Neuronal stem cell (in vitro differentiated cells): ENCODE measurements around the gene DENND2A. TPM values are rescaled to one million over a fixed set of nuclear protein-coding genes. Genes with fewer than 3 reads are reported as not detected.
A peak's percentile ranks its signal among the peaks of the same experiment; 100 is the strongest.

Experiments
- DNase-seq: peaks from one replicate; pipeline ENCODE4 v3.0.0-alpha.2; 2013; ENCODE audit warnings: low spot score
- H2AFZ ChIP-seq: one replicate; pipeline ENCODE4 v1.6.1; 2013; ENCODE audit warnings: mild to moderate bottlenecking, low read length, inconsistent platforms
- H2AK5ac ChIP-seq: 2 replicates; pipeline ENCODE4 v1.6.1; 2013; ENCODE audit warnings: low read depth, mild to moderate bottlenecking, inconsistent platforms, low read length, moderate library complexity, mixed read lengths
- H2BK120ac ChIP-seq: 2 replicates; pipeline ENCODE4 v1.6.1; 2013; ENCODE audit warnings: low read depth, mild to moderate bottlenecking, inconsistent platforms, low read length, moderate library complexity, mixed read lengths
- H2BK12ac ChIP-seq: one replicate; pipeline ENCODE4 v1.6.1; 2013; ENCODE audit warnings: low read length, inconsistent platforms
- H2BK15ac ChIP-seq: 2 replicates; pipeline ENCODE4 v1.6.1; 2013; ENCODE audit warnings: mild to moderate bottlenecking, low read length, inconsistent platforms, mixed read lengths
- H2BK5ac ChIP-seq: one replicate; pipeline ENCODE4 v1.6.1; 2013; ENCODE audit warnings: inconsistent platforms, mild to moderate bottlenecking, low read length, moderate library complexity
- H3K14ac ChIP-seq: one replicate; pipeline ENCODE4 v1.6.1; 2013; ENCODE audit warnings: low read length, inconsistent platforms
- H3K18ac ChIP-seq: 2 replicates; pipeline ENCODE4 v1.6.1; 2013; ENCODE audit warnings: low read length, inconsistent platforms
- H3K23ac ChIP-seq: 2 replicates; pipeline ENCODE4 v1.6.1; 2013; ENCODE audit warnings: low read depth, mild to moderate bottlenecking, mixed read lengths, low read length, inconsistent platforms; ENCODE audit not compliant: poor library complexity
- H3K27ac ChIP-seq: replicated peaks from 3 replicates; pipeline ENCODE4 v1.5.1; 2013; ENCODE audit warnings: low read length, inconsistent platforms
- H3K27me3 ChIP-seq, 3 experiments: 2 replicates each; pipeline ENCODE4 v1.6.1; 2013; ENCODE audit warnings: low read length in 3 of 3, mild to moderate bottlenecking in 2 of 3, inconsistent platforms in 1 of 3, low read depth in 1 of 3, mixed read lengths in 1 of 3, moderate library complexity in 1 of 3; ENCODE audit not compliant: control insufficient read depth in 3 of 3, insufficient read depth in 3 of 3
- H3K36me3 ChIP-seq, 2 donors: replicated peaks in 1 of 2; 2 replicates each; pipeline ENCODE4 v1.6.1; 2013; ENCODE audit warnings: low read length in 2 of 2; ENCODE audit not compliant: control insufficient read depth in 2 of 2, insufficient read depth in 2 of 2
- H3K4ac ChIP-seq: 2 replicates; pipeline ENCODE4 v1.6.1; 2013; ENCODE audit warnings: inconsistent platforms, mild to moderate bottlenecking, low read length, moderate library complexity
- H3K4me1 ChIP-seq, 2 donors: 1 replicate in 1 of 2; 2 replicates in 1 of 2; pipeline ENCODE4 v1.6.1; 2013; ENCODE audit warnings: low read length in 2 of 2, low read depth in 1 of 2; ENCODE audit not compliant: control insufficient read depth in 2 of 2, insufficient read depth in 1 of 2
- H3K4me2 ChIP-seq: one replicate; pipeline ENCODE4 v1.6.1; 2013; ENCODE audit warnings: mild to moderate bottlenecking, low read length, inconsistent platforms; ENCODE audit not compliant: insufficient read depth, poor library complexity, severe bottlenecking
- H3K4me3 ChIP-seq, 2 donors: 2 replicates each; pipeline ENCODE4 v1.5.1; 2013; ENCODE audit warnings: low read length in 2 of 2, mild to moderate bottlenecking in 2 of 2, inconsistent platforms in 1 of 2, moderate library complexity in 1 of 2
- H3K79me1 ChIP-seq: one replicate; pipeline ENCODE4 v1.6.1; 2013; ENCODE audit warnings: low read depth, mild to moderate bottlenecking, inconsistent platforms, low read length, moderate library complexity
- H3K9ac ChIP-seq: one replicate; pipeline ENCODE4 v1.6.1; 2013; ENCODE audit warnings: mild to moderate bottlenecking, low read depth, low read length, inconsistent platforms; ENCODE audit not compliant: poor library complexity
- H3K9me3 ChIP-seq, 2 donors: replicated peaks in 1 of 2; 2 replicates each; pipeline versions ENCODE3 to v1.6.1; 2013; ENCODE audit warnings: low read length in 2 of 2, mild to moderate bottlenecking in 2 of 2, inconsistent platforms in 1 of 2, low read depth in 1 of 2, mixed read lengths in 1 of 2, moderate library complexity in 1 of 2; ENCODE audit not compliant: control insufficient read depth in 2 of 2, insufficient read depth in 1 of 2
- H4K8ac ChIP-seq: one replicate; pipeline ENCODE4 v1.6.1; 2013; ENCODE audit warnings: low read depth, mild to moderate bottlenecking, inconsistent platforms, low read length, moderate library complexity
- H4K91ac ChIP-seq: one replicate; pipeline ENCODE4 v1.6.1; 2013; ENCODE audit warnings: low read length, low read depth, mild to moderate bottlenecking, inconsistent platforms; ENCODE audit not compliant: poor library complexity
- WGBS, 2 donors: extraction: QIAGEN DNeasy Blood & Tissue Kit; methylation state at CpG; one replicate each; pipeline ENCODE4 v1.1.7; 2013; ENCODE audit warnings: missing lambda C conversion rate in 2 of 2, mixed read lengths in 1 of 2; ENCODE audit not compliant: insufficient read length in 2 of 2, insufficient replicate concordance in 1 of 2; ENCODE audit errors: extremely low coverage in 2 of 2; 5-methylcytosine and 5-hydroxymethylcytosine counted together
- polyA plus RNA-seq, 2 experiments: library from polyadenylated mRNA; stranded (reverse); fragments of 200-250 nt; gene quantifications; one replicate each; pipeline ENCODE4 v1.2.3, GENCODE V29; 2013

DENND2A gene, protein sequence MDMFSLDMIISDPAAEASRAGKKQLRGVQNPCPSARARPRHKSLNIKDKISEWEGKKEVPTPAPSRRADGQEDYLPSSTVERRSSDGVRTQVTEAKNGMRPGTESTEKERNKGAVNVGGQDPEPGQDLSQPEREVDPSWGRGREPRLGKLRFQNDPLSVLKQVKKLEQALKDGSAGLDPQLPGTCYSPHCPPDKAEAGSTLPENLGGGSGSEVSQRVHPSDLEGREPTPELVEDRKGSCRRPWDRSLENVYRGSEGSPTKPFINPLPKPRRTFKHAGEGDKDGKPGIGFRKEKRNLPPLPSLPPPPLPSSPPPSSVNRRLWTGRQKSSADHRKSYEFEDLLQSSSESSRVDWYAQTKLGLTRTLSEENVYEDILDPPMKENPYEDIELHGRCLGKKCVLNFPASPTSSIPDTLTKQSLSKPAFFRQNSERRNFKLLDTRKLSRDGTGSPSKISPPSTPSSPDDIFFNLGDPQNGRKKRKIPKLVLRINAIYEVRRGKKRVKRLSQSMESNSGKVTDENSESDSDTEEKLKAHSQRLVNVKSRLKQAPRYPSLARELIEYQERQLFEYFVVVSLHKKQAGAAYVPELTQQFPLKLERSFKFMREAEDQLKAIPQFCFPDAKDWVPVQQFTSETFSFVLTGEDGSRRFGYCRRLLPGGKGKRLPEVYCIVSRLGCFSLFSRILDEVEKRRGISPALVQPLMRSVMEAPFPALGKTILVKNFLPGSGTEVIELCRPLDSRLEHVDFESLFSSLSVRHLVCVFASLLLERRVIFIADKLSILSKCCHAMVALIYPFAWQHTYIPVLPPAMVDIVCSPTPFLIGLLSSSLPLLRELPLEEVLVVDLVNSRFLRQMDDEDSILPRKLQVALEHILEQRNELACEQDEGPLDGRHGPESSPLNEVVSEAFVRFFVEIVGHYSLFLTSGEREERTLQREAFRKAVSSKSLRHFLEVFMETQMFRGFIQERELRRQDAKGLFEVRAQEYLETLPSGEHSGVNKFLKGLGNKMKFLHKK
- polyA plus RNA-seq (2013, experiment 1 of 2), result 32.4 TPM
- 33.1 TPM for polyA plus RNA-seq (2013, experiment 2 of 2)

DNA sequence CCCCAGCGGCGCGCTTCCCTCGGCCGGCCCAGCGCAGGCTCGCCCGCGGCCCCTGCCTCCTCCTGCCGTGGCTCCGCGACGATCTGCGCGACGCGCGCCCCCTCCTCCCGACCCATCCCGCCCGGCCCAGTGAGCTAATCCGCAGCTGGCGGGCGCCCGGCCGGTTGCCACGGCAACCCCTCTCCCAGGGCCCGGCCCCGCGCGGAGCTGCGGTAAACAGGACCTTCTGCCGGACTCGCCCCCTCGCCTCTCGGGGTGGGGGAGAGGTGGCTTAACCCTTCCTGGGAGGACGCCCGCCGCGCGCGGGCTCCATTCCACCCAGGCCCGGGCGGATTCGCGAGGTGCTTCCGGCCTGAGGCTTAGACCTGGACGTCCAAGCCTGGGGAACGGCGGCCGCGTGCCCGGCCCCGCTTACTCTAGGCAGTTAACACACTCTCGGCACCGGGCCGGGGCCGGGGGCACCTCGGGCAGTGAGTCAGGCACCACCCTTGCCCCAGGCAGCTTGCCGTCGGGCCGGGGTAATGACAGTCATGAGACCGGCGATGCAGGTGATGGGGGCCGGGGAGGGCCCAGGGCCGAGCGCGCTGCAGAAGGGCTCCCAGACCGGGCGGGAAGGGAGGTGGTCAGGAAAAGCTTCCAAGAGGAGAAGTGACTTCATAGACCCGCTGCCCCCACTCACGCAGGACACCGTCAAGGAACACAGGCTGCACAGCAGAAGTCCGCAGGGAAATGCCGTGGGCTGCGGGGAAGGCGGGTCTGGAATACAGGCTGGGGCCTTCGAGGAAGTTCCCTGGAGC, at the start of gene DENND2A:
Gene DENND2A, minus strand, starts transcription at position 87 of the 797 bp plus-strand sequence. CDS start 38,416 bp downstream, outside the sequence.
- no CpG with 5 or more reads among the region's 78 CpGs for WGBS, 2 donors
- peak within 1 kb of the TSS; percentile 89 for H2AK5ac ChIP-seq
- H3K9ac ChIP-seq, result peak within 1 kb of the TSS; percentile 99
- peak within 1 kb of the TSS; percentile 69 for H2BK15ac ChIP-seq
- H3K4me3 ChIP-seq, result peak within 1 kb of the TSS; percentile 62 to 98
- peak within 1 kb of the TSS; percentile 87 for H2BK5ac ChIP-seq
- H3K79me1 ChIP-seq, result peaks cover 5% of the 10 kb centered on the region
- no peak within 1 kb of the TSS for H2BK12ac ChIP-seq
- H3K4me2 ChIP-seq, result peak within 1 kb of the TSS; percentile 90
- peak within 1 kb of the TSS; percentile 31 for H4K91ac ChIP-seq
- peaks cover 26 to 32% of the 10 kb centered on the region in 2 donors for H3K4me1 ChIP-seq
- H3K36me3 ChIP-seq, result no peaks in the 10 kb centered on the region
- H3K9me3 ChIP-seq, result no peaks in the 10 kb centered on the region
- H3K27me3 ChIP-seq, result no peaks in the 10 kb centered on the region
- peak within 1 kb of the TSS; percentile 99 for H2AFZ ChIP-seq
- peak; percentile 87 for DNase-seq
- peak within 1 kb of the TSS; percentile 83 for H3K23ac ChIP-seq
- peak within 1 kb of the TSS; percentile 56 for H3K4ac ChIP-seq
- H3K27ac ChIP-seq, result peak within 1 kb of the TSS; percentile 65
- H3K18ac ChIP-seq, result peak within 1 kb of the TSS; percentile 97
- peak within 1 kb of the TSS; percentile 98 for H3K14ac ChIP-seq
- peak within 1 kb of the TSS; percentile 87 for H2BK120ac ChIP-seq
- peak within 1 kb of the TSS; percentile 20 for H4K8ac ChIP-seq

DNA sequence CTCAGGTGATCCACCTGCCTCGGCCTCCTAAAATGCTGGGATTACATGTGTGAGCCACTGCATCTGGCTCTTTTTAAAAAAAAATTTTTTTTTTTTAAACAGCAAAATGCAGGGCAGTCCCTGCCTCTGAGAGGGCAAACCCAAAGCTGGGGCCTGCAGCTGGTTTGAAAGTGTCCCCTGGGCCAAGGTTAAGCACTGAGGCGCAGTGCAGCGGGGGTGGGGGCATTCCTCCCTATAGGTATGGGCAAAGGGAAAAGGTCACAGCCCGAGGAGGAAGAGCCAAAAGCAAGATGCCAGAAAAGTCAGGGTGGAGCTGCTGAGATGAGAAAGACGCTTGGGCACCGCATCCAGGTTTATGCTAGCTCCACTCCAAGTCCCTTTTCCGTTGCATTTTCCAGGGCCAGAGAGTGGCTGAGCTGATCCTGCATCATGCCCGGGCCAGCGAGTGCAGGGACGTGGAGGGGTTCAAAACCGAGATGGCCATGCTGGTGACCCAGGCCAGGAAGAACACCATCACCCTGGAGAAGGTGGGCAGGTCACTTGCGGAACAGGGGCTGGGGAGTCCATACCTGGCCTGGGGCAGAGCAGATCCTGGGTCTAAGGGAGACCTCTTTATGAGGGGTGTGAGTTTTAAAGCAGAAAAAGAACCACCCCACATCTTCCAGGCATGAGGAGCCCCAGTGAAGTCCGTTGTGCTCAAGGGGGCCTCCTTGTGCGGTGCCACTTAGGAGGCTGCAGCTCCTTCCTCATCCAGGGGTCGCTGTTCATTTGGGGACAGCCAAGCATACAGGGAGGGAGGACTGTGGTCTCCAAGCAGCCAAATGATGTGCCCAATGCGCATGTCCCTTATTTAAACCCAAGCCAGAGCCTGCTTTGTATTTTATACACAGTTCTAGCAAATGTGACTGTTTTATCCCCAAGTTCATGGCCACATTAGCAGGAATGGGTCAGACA, 48.9 kb upstream of the DENND2A start:
- H2BK120ac ChIP-seq, result no peak overlapping the region
- no peak overlapping the region for H4K8ac ChIP-seq
- H3K27ac ChIP-seq, result no peak overlapping the region
- WGBS, 2 donors, result no CpG with 5 or more reads among the region's 16 CpGs
- no peak overlapping the region for H4K91ac ChIP-seq
- peak overlapping the region; percentile 65 for H3K23ac ChIP-seq
- no peaks in the 10 kb centered on the region for H3K79me1 ChIP-seq
- H2BK5ac ChIP-seq, result no peak overlapping the region
- peak overlapping the region; percentile 76 for H3K18ac ChIP-seq
- H3K36me3 ChIP-seq, result peaks cover 3 to 4% of the 10 kb centered on the region in 2 donors
- H2AFZ ChIP-seq, result no peak overlapping the region
- H3K9ac ChIP-seq, result no peak overlapping the region
- H2AK5ac ChIP-seq, result no peak overlapping the region
- no peaks in the 10 kb centered on the region for H3K4me1 ChIP-seq
- no peak for DNase-seq
- no peak overlapping the region for H2BK12ac ChIP-seq
- no peak overlapping the region for H2BK15ac ChIP-seq
- H3K4me3 ChIP-seq, result peak overlapping the region in 1 of 2 donors; percentile 56
- H3K4me2 ChIP-seq, result no peak overlapping the region
- H3K14ac ChIP-seq, result no peak overlapping the region
- H3K4ac ChIP-seq, result no peak overlapping the region
- H3K27me3 ChIP-seq, result no peaks in the 10 kb centered on the region
- no peaks in the 10 kb centered on the region for H3K9me3 ChIP-seq

DNA sequence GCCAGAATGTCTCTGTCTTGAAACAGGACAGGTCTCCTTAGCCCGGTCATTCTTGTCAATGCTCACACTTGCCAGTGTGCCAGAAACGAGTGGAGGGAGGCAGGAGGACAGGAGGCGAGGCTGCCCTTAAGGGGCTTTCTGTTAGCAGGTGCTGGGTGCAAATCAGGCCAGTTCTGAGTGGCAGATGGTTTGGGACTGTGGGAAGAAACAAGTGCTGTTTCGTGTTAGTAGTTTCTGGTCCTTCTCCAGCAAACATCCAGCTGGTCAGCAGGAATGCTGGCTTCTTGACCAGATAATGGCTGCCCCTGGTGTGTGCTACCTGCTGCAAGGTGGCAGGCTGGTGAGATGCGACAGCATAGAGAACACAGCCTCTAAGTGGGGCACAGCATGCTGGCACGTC, 47.7 kb upstream of the DENND2A start:
- Histone ChIP-seq H2AFZ (no peak overlapping the region), H4K91ac (no peak overlapping the region), H3K18ac (no peak overlapping the region), H3K4me3 (no peak overlapping the region), H3K79me1 (no peaks in the 10 kb centered on the region), H3K4me2 (no peak overlapping the region), H3K14ac (no peak overlapping the region), H2BK120ac (no peak overlapping the region), H3K36me3 (peaks cover 3 to 4% of the 10 kb centered on the region in 2 donors), H3K27me3 (no peaks in the 10 kb centered on the region), H3K27ac (no peak overlapping the region), H3K4ac (no peak overlapping the region), H2BK5ac (no peak overlapping the region), H3K9me3 (no peaks in the 10 kb centered on the region), H3K4me1 (peaks cover 9% of the 10 kb centered on the region in 2 donors), H3K23ac (no peak overlapping the region), H4K8ac (no peak overlapping the region), H2BK12ac (no peak overlapping the region), H2BK15ac (no peak overlapping the region), H3K9ac (no peak overlapping the region), H2AK5ac (no peak overlapping the region)
- WGBS, 2 donors, result no CpG with 5 or more reads among the region's 6 CpGs
- DNase-seq, result no peak
